Measurements from ENCODE around the gene CAMSAP1. TPM values are rescaled to one million over a fixed set of nuclear protein-coding genes. Genes with fewer than 3 reads are reported as not detected.

Gene CAMSAP1
- total and polyA plus RNA-seq, 10 of the 15 experiments (the other 5 are each of a cell fraction or from before 2014, with no cell fraction given): 1.4 to 24.7 (median 8.0) TPM

DNA sequence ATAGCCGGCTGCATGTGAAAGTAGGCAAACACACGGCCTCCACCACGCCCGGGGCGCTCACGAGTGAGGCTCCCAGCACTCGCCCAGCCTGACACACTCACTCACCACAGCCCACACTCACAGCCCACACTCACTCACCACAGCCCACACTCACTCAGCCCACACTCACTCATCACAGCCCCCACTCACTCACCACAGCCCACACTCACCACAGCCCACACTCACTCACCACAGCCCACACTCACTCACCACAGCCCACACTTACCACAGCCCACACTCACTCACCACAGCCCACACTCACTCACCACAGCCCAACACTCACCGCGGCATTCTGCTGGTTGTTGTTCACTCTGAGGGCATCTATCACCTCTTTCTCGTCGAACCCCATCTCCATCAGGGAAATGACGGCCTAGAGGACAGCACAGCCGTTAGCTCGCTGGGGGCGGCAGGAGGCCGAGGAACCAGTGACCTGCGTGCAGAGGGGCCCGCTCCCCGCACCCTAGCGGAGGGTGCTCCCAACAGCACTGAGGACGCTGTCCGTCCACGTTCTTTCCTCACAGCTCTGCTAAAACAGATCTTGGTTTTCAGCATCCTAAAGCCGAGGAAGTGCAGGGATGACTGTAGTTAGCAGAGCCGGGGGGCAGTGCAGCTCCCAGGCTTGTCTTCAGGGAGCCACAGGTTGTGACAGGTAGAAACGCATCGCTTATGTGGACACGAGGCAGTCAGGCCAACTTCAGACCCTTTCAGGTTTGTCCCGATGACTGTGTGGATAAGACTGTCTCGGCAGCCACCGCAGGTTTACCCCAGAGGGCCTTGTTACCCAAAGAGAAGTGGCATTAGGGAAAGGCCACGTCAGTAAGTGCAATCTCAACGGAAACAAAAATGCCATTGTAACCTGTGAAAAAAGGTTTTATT is 32.3 kb upstream of the CAMSAP1 start (continued):
- TF ChIP-seq, protein P1, sequence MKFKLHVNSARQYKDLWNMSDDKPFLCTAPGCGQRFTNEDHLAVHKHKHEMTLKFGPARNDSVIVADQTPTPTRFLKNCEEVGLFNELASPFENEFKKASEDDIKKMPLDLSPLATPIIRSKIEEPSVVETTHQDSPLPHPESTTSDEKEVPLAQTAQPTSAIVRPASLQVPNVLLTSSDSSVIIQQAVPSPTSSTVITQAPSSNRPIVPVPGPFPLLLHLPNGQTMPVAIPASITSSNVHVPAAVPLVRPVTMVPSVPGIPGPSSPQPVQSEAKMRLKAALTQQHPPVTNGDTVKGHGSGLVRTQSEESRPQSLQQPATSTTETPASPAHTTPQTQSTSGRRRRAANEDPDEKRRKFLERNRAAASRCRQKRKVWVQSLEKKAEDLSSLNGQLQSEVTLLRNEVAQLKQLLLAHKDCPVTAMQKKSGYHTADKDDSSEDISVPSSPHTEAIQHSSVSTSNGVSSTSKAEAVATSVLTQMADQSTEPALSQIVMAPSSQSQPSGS (IDR thresholded peaks at IDR 0.05; ENCODE audit: low read length): no peak
- TF ChIP-seq EGR1 (IDR thresholded peaks at IDR 0.05; ENCODE audit: borderline replicate concordance in 1 of 2, low read depth in 2 of 2, low read length in 2 of 2) (no peak), KLF5 (IDR thresholded peaks at IDR 0.05; ENCODE audit: partially characterized antibody) (no peak), HCFC1 (IDR thresholded peaks at IDR 0.05; ENCODE audit: low read length) (no peak), NR2F1 (conservative IDR thresholded peaks at IDR 0.05) (no peak), FOXM1 (IDR thresholded peaks at IDR 0.05; ENCODE audit: low read depth, low read length) (no peak), CREM (IDR thresholded peaks at IDR 0.05; ENCODE audit: low read depth) (no peak), GABPA (IDR thresholded peaks at IDR 0.05; ENCODE audit: low read depth) (no peak), DPF2 (IDR thresholded peaks at IDR 0.05) (no peak), NFYB (IDR thresholded peaks at IDR 0.05; ENCODE audit: insufficient read depth, low read depth, low read length) (no peak), CHD4 (IDR thresholded peaks at IDR 0.05) (no peak)
- TF ChIP-seq, protein P2, sequence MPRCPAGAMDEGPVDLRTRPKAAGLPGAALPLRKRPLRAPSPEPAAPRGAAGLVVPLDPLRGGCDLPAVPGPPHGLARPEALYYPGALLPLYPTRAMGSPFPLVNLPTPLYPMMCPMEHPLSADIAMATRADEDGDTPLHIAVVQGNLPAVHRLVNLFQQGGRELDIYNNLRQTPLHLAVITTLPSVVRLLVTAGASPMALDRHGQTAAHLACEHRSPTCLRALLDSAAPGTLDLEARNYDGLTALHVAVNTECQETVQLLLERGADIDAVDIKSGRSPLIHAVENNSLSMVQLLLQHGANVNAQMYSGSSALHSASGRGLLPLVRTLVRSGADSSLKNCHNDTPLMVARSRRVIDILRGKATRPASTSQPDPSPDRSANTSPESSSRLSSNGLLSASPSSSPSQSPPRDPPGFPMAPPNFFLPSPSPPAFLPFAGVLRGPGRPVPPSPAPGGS (IDR thresholded peaks at IDR 0.05; ENCODE audit: borderline replicate concordance, insufficient read depth, low read depth, low read length, poor library complexity, severe bottlenecking): peak; percentile 94
- TF ChIP-seq, protein P3, sequence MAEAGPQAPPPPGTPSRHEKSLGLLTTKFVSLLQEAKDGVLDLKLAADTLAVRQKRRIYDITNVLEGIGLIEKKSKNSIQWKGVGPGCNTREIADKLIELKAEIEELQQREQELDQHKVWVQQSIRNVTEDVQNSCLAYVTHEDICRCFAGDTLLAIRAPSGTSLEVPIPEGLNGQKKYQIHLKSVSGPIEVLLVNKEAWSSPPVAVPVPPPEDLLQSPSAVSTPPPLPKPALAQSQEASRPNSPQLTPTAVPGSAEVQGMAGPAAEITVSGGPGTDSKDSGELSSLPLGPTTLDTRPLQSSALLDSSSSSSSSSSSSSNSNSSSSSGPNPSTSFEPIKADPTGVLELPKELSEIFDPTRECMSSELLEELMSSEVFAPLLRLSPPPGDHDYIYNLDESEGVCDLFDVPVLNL (IDR thresholded peaks at IDR 0.05; ENCODE audit: low read depth, low read length): no peak
- TF ChIP-seq, protein P4, sequence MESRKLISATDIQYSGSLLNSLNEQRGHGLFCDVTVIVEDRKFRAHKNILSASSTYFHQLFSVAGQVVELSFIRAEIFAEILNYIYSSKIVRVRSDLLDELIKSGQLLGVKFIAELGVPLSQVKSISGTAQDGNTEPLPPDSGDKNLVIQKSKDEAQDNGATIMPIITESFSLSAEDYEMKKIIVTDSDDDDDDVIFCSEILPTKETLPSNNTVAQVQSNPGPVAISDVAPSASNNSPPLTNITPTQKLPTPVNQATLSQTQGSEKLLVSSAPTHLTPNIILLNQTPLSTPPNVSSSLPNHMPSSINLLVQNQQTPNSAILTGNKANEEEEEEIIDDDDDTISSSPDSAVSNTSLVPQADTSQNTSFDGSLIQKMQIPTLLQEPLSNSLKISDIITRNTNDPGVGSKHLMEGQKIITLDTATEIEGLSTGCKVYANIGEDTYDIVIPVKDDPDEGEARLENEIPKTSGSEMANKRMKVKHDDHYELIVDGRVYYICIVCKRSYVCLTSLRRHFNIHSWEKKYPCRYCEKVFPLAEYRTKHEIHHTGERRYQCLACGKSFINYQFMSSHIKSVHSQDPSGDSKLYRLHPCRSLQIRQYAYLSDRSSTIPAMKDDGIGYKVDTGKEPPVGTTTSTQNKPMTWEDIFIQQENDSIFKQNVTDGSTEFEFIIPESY (IDR thresholded peaks at IDR 0.05): no peak
- TF ChIP-seq, protein P5, sequence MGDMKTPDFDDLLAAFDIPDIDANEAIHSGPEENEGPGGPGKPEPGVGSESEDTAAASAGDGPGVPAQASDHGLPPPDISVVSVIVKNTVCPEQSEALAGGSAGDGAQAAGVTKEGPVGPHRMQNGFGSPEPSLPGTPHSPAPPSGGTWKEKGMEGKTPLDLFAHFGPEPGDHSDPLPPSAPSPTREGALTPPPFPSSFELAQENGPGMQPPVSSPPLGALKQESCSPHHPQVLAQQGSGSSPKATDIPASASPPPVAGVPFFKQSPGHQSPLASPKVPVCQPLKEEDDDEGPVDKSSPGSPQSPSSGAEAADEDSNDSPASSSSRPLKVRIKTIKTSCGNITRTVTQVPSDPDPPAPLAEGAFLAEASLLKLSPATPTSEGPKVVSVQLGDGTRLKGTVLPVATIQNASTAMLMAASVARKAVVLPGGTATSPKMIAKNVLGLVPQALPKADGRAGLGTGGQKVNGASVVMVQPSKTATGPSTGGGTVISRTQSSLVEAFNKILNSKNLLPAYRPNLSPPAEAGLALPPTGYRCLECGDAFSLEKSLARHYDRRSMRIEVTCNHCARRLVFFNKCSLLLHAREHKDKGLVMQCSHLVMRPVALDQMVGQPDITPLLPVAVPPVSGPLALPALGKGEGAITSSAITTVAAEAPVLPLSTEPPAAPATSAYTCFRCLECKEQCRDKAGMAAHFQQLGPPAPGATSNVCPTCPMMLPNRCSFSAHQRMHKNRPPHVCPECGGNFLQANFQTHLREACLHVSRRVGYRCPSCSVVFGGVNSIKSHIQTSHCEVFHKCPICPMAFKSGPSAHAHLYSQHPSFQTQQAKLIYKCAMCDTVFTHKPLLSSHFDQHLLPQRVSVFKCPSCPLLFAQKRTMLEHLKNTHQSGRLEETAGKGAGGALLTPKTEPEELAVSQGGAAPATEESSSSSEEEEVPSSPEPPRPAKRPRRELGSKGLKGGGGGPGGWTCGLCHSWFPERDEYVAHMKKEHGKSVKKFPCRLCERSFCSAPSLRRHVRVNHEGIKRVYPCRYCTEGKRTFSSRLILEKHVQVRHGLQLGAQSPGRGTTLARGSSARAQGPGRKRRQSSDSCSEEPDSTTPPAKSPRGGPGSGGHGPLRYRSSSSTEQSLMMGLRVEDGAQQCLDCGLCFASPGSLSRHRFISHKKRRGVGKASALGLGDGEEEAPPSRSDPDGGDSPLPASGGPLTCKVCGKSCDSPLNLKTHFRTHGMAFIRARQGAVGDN (IDR thresholded peaks at IDR 0.05): no peak
- TF ChIP-seq, protein P6, sequence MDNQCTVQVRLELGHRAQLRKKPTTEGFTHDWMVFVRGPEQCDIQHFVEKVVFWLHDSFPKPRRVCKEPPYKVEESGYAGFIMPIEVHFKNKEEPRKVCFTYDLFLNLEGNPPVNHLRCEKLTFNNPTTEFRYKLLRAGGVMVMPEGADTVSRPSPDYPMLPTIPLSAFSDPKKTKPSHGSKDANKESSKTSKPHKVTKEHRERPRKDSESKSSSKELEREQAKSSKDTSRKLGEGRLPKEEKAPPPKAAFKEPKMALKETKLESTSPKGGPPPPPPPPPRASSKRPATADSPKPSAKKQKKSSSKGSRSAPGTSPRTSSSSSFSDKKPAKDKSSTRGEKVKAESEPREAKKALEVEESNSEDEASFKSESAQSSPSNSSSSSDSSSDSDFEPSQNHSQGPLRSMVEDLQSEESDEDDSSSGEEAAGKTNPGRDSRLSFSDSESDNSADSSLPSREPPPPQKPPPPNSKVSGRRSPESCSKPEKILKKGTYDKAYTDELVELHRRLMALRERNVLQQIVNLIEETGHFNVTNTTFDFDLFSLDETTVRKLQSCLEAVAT (IDR thresholded peaks at IDR 0.05): peak; percentile 97
